HG03342 (cell line): Measurements from ENCODE around the gene SPCS3.
A peak's percentile ranks its signal among the peaks of the same experiment; 100 is the strongest.
"Not testable (repeated sequence)": the region's sequence is repeated elsewhere in the genome, so short reads cannot be mapped to it uniquely, and the experiment has no call there.

ENCODE experiments used
- ATAC-seq: cut with Tn5 transposase; IDR thresholded peaks from one replicate; pipeline ENCODE4 v1.9.1; 2021; ENCODE audit warnings: mild to moderate bottlenecking, moderate library complexity; ENCODE audit not compliant: unreplicated experiment

SPCS3 gene

DNA sequence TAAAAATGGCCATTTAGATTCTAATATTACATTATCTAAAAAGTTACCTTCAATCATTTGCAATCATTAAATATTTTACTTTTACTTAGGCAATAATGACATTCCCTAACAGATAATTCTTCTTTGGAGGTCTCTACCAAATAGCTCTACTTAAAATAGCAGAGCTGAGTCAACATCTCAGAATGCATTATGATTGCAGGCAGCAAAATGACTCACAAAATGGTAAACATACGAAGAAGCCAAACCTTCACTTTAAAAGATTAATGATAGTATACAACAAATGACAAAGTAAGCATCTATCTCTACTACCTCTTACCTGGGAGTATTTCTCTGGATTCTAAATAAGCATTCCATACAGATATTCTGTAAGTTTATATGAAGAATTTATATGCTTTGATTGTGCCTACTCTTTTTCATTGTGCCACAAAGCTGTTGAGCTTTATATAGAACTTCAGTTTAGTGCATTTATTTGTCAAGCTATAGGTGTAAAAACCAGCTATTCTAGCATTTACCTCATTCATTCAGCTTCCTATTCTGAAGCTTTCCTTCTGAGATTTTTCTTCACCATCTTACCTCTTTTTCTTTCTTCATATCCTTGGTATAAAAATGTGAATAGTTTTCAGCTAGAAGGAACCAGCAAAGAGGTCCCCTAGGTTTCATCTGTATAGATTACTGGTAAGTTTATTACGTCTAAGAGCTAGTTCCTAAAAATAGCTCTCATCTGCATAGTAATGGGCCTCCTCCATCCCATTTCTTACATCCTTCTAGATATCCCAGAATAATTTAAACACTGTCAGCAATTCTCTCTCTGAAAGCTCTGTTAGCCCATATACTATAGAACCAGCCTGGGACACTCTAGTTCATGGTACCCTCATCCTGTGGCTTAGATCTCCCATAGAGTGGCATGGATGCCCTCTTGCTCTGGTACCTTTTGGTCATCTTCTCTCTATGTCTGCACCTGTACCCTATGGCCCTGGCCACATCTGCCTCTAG lies 17.2 kb upstream of the SPCS3 start:
- ATAC-seq, result no peak

GRCh38 chr4:176303938-176304337 lies 15.8 kb upstream of the SPCS3 start:
- no peak for ATAC-seq

- ATAC-seq, result no peak
These were observed 12.7 kb upstream of the SPCS3 start for GRCh38 chr4:176306837-176307665.

DNA sequence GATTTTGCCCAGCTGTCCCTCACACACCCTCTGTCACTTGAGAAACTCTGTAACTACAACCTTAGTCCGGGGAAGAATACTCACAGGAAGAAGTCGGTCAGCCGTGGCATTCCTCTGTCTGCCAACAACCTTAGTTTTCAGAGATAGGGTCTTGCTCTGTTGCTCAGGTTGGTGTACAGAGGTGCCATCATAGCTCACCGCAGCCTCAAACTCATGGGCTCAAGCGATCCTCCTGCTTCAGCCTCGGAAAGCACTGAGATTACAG lies 12.2 kb upstream of the SPCS3 start:
- ATAC-seq, result no peak

DNA sequence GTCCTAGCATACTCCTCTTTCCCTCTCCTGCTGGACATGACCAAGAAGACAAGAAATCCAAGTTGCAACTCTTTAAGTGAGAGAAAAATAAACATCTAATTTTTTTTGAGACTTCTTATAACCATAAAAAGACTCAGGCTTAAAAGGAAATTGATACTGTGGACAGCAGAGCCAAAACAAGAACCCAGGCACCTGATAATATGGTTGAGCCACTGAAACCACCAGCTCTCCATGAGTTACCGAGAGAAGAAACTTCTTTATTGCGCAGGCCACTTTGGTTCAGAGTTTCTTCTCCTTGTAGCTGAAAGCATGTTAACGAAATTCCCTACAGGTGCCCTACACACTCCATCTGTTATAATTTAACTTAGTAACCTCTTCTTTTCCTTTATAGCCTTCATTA lies 11.3 kb upstream of the SPCS3 start:
- peak; percentile 31 for ATAC-seq

DNA sequence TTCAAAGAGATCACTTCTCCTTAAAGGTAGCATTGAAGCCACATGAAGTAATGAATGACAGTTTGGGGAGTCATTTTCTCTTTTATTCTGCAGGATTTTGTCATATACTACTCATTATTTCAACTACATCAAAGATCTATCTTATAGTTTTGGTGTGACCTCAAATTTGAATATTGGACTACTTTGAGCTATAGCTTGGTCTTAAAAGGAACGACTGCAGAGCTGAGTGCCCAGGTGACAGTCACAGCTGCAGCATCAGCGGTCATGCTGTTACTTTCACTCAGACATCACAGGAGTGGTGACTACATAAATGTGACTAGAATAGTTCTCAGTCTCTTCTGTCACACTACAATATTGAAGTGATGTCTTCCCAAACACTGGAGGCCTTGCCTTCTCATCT lies 10.7 kb upstream of the SPCS3 start:
- peak; percentile 98 for ATAC-seq

DNA sequence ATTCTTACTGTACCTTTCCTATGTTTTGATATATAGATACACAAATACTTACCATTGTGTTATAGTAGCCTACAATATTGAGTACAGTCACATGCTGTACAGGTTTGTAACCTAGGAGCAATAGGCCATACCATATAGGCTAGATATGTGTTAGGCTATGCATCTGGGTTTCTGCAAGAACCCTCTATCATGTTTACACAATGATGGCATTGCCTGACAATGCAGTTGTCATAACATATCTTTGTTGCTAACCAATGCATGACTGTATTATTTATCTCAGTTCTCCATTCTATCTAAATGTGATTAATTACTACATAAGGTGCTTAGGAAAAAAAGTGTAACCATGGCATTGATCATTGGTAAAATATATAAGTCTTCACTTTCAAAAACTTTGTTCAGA lies 10.0 kb upstream of the SPCS3 start:
- peak; percentile 31 for ATAC-seq

DNA sequence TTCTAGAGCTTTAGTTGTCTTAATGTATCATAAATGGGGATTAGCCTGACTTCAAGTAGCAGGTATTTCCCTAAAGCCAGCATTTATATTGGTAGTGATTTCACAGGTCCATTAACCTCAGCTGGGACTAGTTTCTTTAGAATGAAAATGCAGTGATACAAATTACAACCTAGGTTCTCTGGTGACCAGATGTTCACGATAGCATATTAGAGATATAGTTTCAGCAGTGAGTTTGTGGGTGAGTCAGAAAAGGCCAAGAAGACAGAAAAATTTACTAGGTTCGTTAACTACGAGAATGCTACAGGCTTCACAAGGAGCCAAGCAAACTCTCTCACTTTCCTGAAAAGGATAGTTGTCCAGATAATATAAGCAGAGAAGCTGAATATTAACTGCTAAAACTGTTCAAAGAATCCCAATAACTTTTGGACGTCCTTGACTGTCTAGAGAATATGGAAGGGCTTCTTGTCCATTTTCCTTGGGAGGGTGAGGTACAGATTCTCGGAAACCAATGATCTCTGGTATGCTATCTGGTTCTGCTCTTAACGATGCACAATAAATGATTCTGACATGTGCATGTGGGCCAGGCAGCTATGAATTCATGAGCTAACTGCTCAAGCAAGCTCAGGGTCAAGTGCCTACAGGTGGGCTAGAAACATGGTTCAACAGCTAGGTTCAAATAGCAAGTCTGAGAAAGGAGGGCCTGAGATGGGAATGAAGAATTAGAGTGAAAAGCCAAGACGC lies 6.0 kb upstream of the SPCS3 start:
- ATAC-seq, result no peak

- no peak for ATAC-seq
These were observed 539 bp upstream of the SPCS3 start for GRCh38 chr4:176319151-176319703.

- ATAC-seq, result peak; percentile 76
These were observed 692 bp downstream of the SPCS3 start for GRCh38 chr4:176320340-176320975.

GRCh38 chr4:176320976-176321361 lies 1.2 kb downstream of the SPCS3 start:
- no peak for ATAC-seq

- no peak for ATAC-seq
These were observed 1.8 kb downstream of the SPCS3 start for GRCh38 chr4:176321589-176321988.

DNA sequence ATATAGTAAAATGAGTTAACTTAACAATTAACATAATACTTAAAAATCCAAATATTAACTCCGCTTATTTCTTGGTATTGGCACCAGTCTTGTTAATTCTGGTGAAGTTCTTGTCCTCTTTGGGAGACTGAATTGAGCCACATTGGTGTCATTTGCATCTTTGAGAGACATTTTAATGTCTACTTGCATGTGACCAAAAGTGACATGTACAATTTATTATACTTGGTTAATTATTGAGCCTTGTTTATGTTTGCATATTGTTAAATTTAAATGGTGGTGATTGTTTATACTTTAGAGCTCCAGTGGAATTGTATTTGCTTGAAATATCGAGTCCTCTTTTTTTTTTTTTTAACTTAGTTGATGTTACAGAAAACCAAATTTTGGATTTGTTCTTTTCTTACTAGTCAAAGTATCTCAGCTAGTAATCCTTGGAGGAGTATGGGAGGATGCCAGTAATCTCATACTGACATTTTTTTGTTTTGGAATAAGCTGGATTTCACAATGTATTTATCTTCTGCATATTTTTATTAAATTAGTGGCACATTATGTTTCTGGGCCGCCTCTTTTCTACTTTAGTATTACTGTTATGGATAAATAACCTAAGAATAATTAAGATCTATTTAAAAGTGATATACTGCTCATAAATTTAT lies 3.9 kb downstream of the SPCS3 start:
- ATAC-seq, result no peak

GRCh38 chr4:176324876-176325275 lies 5.1 kb downstream of the SPCS3 start:
- not testable (repeated sequence) for ATAC-seq

DNA sequence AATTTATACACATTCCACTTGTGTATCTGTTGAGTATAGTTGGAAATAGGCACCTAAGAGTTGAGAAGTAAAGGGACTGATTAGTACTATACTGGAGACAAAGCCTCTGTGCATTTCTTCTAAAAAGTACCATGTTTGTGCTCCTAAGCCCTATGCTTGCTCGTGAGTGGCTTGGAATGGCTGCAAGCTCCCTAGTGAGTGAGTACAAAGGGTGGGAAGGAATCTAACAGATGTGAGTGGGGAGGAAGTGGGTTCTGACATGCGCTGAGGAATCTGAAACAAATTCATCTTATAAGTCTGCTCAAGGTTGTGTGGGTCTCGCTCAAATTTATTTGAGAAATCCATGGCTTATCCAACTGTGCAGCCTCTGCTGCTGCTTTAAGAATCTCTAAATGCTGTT lies 13.3 kb downstream of the SPCS3 start:
- no peak for ATAC-seq

GRCh38 chr4:176334066-176334465 lies 14.3 kb downstream of the SPCS3 start:
- ATAC-seq, result no peak

GRCh38 chr4:176335421-176335820 lies 15.7 kb downstream of the SPCS3 start:
- no peak for ATAC-seq

DNA sequence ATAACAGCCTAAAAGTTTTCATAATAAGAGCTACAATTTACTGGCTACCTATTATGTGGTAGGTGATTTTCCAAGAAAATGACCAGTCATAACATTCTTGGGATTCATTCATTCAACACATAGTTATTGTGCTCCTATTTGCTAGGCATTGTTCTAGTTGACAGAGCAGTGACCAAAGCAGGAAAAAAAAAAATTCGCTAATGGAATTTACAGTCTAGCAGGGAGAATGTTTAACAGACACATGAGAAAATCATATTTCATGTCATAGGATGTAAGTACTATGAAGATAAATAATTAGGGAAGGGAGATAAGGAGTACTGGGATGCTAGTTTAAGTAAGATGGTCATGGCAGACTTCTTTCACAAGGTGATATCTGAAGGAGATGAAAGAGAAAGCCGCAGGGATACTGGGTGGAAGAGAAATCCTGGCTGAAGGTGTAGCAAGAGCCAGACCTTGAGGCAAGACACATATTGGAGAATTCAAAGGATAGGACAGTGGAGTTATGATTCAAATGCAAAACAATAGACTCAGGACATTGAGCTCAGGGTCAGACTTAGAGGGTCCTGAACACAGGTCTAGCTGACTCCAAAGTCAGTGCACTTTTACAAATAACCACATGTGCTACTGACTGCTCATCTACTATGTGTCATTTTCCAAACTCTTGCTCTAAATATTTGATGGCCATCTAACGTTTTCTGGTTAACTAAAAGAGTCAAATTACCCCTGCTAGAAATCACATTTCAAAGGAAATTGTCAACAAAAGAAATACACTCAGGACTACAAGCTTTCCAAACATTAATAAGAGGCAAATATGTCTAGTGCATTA lies 20.4 kb downstream of the SPCS3 start:
- ATAC-seq, result no peak
